ENCODE measurements around the gene PTPRG.

The PTPRG gene

GRCh38 chr3:61572879-61573278 is 11.5 kb downstream of the PTPRG start:
- no peaks in the 10 kb centered on the region for H3K9me3 ChIP-seq (ENCODE audit: control insufficient read depth, low read length)
- H3K36me3 ChIP-seq (ENCODE audit: control insufficient read depth, insufficient read depth, low read length), result no peaks in the 10 kb centered on the region
- no peak overlapping the region for H3K27ac ChIP-seq (ENCODE audit: insufficient read depth, low read length, poor library complexity, severe bottlenecking)
- H3K4me3 ChIP-seq (ENCODE audit: insufficient read depth, low read depth, low read length, poor library complexity, severe bottlenecking), result no peak overlapping the region
- H3K27me3 ChIP-seq (replicated peaks; ENCODE audit: control insufficient read depth, insufficient read depth, low read length, poor library complexity, severe bottlenecking), result no peaks in the 10 kb centered on the region
- H3K4me1 ChIP-seq (ENCODE audit: control insufficient read depth, insufficient read depth, low read length, poor library complexity, severe bottlenecking), result no peaks in the 10 kb centered on the region
- DNase-seq, result no peak

- Histone ChIP-seq H3K9me3 (ENCODE audit: control insufficient read depth, low read length) (no peaks in the 10 kb centered on the region), H3K27me3 (replicated peaks; ENCODE audit: control insufficient read depth, insufficient read depth, low read length, poor library complexity, severe bottlenecking) (no peaks in the 10 kb centered on the region), H3K36me3 (ENCODE audit: control insufficient read depth, insufficient read depth, low read length) (no peaks in the 10 kb centered on the region), H3K27ac (ENCODE audit: insufficient read depth, low read length, poor library complexity, severe bottlenecking) (no peak overlapping the region), H3K4me3 (ENCODE audit: insufficient read depth, low read depth, low read length, poor library complexity, severe bottlenecking) (no peak overlapping the region), H3K4me1 (ENCODE audit: control insufficient read depth, insufficient read depth, low read length, poor library complexity, severe bottlenecking) (no peaks in the 10 kb centered on the region)
- no peak for DNase-seq
Measured at GRCh38 chr3:61573441-61573840, 12.1 kb downstream of the PTPRG start.

GRCh38 chr3:61574854-61575253 is 13.5 kb downstream of the PTPRG start:
- no peaks in the 10 kb centered on the region for H3K4me1 ChIP-seq (ENCODE audit: control insufficient read depth, insufficient read depth, low read length, poor library complexity, severe bottlenecking)
- no peak overlapping the region for H3K4me3 ChIP-seq (ENCODE audit: insufficient read depth, low read depth, low read length, poor library complexity, severe bottlenecking)
- H3K27ac ChIP-seq (ENCODE audit: insufficient read depth, low read length, poor library complexity, severe bottlenecking), result no peak overlapping the region
- H3K27me3 ChIP-seq (replicated peaks; ENCODE audit: control insufficient read depth, insufficient read depth, low read length, poor library complexity, severe bottlenecking), result no peaks in the 10 kb centered on the region
- H3K36me3 ChIP-seq (ENCODE audit: control insufficient read depth, insufficient read depth, low read length), result no peaks in the 10 kb centered on the region
- no peaks in the 10 kb centered on the region for H3K9me3 ChIP-seq (ENCODE audit: control insufficient read depth, low read length)
- DNase-seq, result no peak

GRCh38 chr3:61575893-61576292 is 14.5 kb downstream of the PTPRG start:
- DNase-seq, result no peak
- H3K4me3 ChIP-seq (ENCODE audit: insufficient read depth, low read depth, low read length, poor library complexity, severe bottlenecking), result no peak overlapping the region
- H3K4me1 ChIP-seq (ENCODE audit: control insufficient read depth, insufficient read depth, low read length, poor library complexity, severe bottlenecking), result no peaks in the 10 kb centered on the region
- H3K27me3 ChIP-seq (replicated peaks; ENCODE audit: control insufficient read depth, insufficient read depth, low read length, poor library complexity, severe bottlenecking), result no peaks in the 10 kb centered on the region
- H3K36me3 ChIP-seq (ENCODE audit: control insufficient read depth, insufficient read depth, low read length), result no peaks in the 10 kb centered on the region
- H3K27ac ChIP-seq (ENCODE audit: insufficient read depth, low read length, poor library complexity, severe bottlenecking), result no peak overlapping the region
- no peaks in the 10 kb centered on the region for H3K9me3 ChIP-seq (ENCODE audit: control insufficient read depth, low read length)

GRCh38 chr3:61577760-61578159 is 16.4 kb downstream of the PTPRG start:
- Histone ChIP-seq H3K36me3 (ENCODE audit: control insufficient read depth, insufficient read depth, low read length) (no peaks in the 10 kb centered on the region), H3K27ac (ENCODE audit: insufficient read depth, low read length, poor library complexity, severe bottlenecking) (no peak overlapping the region), H3K27me3 (replicated peaks; ENCODE audit: control insufficient read depth, insufficient read depth, low read length, poor library complexity, severe bottlenecking) (no peaks in the 10 kb centered on the region), H3K9me3 (ENCODE audit: control insufficient read depth, low read length) (no peaks in the 10 kb centered on the region), H3K4me3 (ENCODE audit: insufficient read depth, low read depth, low read length, poor library complexity, severe bottlenecking) (no peak overlapping the region), H3K4me1 (ENCODE audit: control insufficient read depth, insufficient read depth, low read length, poor library complexity, severe bottlenecking) (no peaks in the 10 kb centered on the region)
- no peak for DNase-seq

GRCh38 chr3:61578667-61579367 is 17.4 kb downstream of the PTPRG start:
- Histone ChIP-seq H3K9me3 (ENCODE audit: control insufficient read depth, low read length) (no peaks in the 10 kb centered on the region), H3K4me1 (ENCODE audit: control insufficient read depth, insufficient read depth, low read length, poor library complexity, severe bottlenecking) (no peaks in the 10 kb centered on the region), H3K4me3 (ENCODE audit: insufficient read depth, low read depth, low read length, poor library complexity, severe bottlenecking) (no peak overlapping the region), H3K27me3 (replicated peaks; ENCODE audit: control insufficient read depth, insufficient read depth, low read length, poor library complexity, severe bottlenecking) (no peaks in the 10 kb centered on the region), H3K36me3 (ENCODE audit: control insufficient read depth, insufficient read depth, low read length) (no peaks in the 10 kb centered on the region), H3K27ac (ENCODE audit: insufficient read depth, low read length, poor library complexity, severe bottlenecking) (no peak overlapping the region)
- no peak for DNase-seq

GRCh38 chr3:61579685-61580084 is 18.3 kb downstream of the PTPRG start:
- Histone ChIP-seq H3K4me3 (ENCODE audit: insufficient read depth, low read depth, low read length, poor library complexity, severe bottlenecking) (no peak overlapping the region), H3K27me3 (replicated peaks; ENCODE audit: control insufficient read depth, insufficient read depth, low read length, poor library complexity, severe bottlenecking) (no peaks in the 10 kb centered on the region), H3K4me1 (ENCODE audit: control insufficient read depth, insufficient read depth, low read length, poor library complexity, severe bottlenecking) (no peaks in the 10 kb centered on the region), H3K27ac (ENCODE audit: insufficient read depth, low read length, poor library complexity, severe bottlenecking) (no peak overlapping the region), H3K36me3 (ENCODE audit: control insufficient read depth, insufficient read depth, low read length) (no peaks in the 10 kb centered on the region), H3K9me3 (ENCODE audit: control insufficient read depth, low read length) (no peaks in the 10 kb centered on the region)
- DNase-seq, result no peak

- no peak overlapping the region for H3K4me3 ChIP-seq (ENCODE audit: insufficient read depth, low read depth, low read length, poor library complexity, severe bottlenecking)
- H3K27me3 ChIP-seq (replicated peaks; ENCODE audit: control insufficient read depth, insufficient read depth, low read length, poor library complexity, severe bottlenecking), result no peaks in the 10 kb centered on the region
- no peaks in the 10 kb centered on the region for H3K9me3 ChIP-seq (ENCODE audit: control insufficient read depth, low read length)
- no peaks in the 10 kb centered on the region for H3K36me3 ChIP-seq (ENCODE audit: control insufficient read depth, insufficient read depth, low read length)
- no peak overlapping the region for H3K27ac ChIP-seq (ENCODE audit: insufficient read depth, low read length, poor library complexity, severe bottlenecking)
- DNase-seq, result no peak
- H3K4me1 ChIP-seq (ENCODE audit: control insufficient read depth, insufficient read depth, low read length, poor library complexity, severe bottlenecking), result no peaks in the 10 kb centered on the region
Measured at GRCh38 chr3:61580982-61581643, 19.7 kb downstream of the PTPRG start.

GRCh38 chr3:61582287-61582686 is 20.9 kb downstream of the PTPRG start:
- no peak for DNase-seq
- no peaks in the 10 kb centered on the region for H3K9me3 ChIP-seq (ENCODE audit: control insufficient read depth, low read length)
- H3K4me1 ChIP-seq (ENCODE audit: control insufficient read depth, insufficient read depth, low read length, poor library complexity, severe bottlenecking), result no peaks in the 10 kb centered on the region
- no peak overlapping the region for H3K27ac ChIP-seq (ENCODE audit: insufficient read depth, low read length, poor library complexity, severe bottlenecking)
- H3K4me3 ChIP-seq (ENCODE audit: insufficient read depth, low read depth, low read length, poor library complexity, severe bottlenecking), result no peak overlapping the region
- H3K36me3 ChIP-seq (ENCODE audit: control insufficient read depth, insufficient read depth, low read length), result no peaks in the 10 kb centered on the region
- H3K27me3 ChIP-seq (replicated peaks; ENCODE audit: control insufficient read depth, insufficient read depth, low read length, poor library complexity, severe bottlenecking), result no peaks in the 10 kb centered on the region

- DNase-seq, result no peak
- Histone ChIP-seq H3K36me3 (ENCODE audit: control insufficient read depth, insufficient read depth, low read length) (no peaks in the 10 kb centered on the region), H3K27ac (ENCODE audit: insufficient read depth, low read length, poor library complexity, severe bottlenecking) (no peak overlapping the region), H3K4me3 (ENCODE audit: insufficient read depth, low read depth, low read length, poor library complexity, severe bottlenecking) (no peak overlapping the region), H3K4me1 (ENCODE audit: control insufficient read depth, insufficient read depth, low read length, poor library complexity, severe bottlenecking) (no peaks in the 10 kb centered on the region), H3K9me3 (ENCODE audit: control insufficient read depth, low read length) (no peaks in the 10 kb centered on the region), H3K27me3 (replicated peaks; ENCODE audit: control insufficient read depth, insufficient read depth, low read length, poor library complexity, severe bottlenecking) (no peaks in the 10 kb centered on the region)
Measured at GRCh38 chr3:61582846-61583245, 21.5 kb downstream of the PTPRG start.
